CD4-positive, alpha-beta T cell (primary cell): Measurements from ENCODE around the gene ATN1. TPM values are rescaled to one million over a fixed set of nuclear protein-coding genes. Genes with fewer than 3 reads are reported as not detected.
A peak's percentile ranks its signal among the peaks of the same experiment; 100 is the strongest.

Experiments used
- ATAC-seq: fragments of 200-7000 bp; cut with Tn5 transposase; one replicate; pipeline ENCODE4 v1.10.0; 2022; ENCODE audit warnings: mild to moderate bottlenecking; ENCODE audit not compliant: poor library complexity
- CTCF ChIA-PET: fragments of 350-600 bp; sonication (Branson Sonifier 250); formaldehyde crosslinking; loops from one replicate; lab custom pipeline; 2021; ENCODE audit warnings: antibody characterized with exemption, inconsistent platforms; lab: Charles Lee
- POLR2A ChIA-PET: fragments of 350-600 bp; sonication (Branson Sonifier 250); formaldehyde crosslinking; loops from one replicate; lab custom pipeline; 2021; ENCODE audit warnings: antibody characterized with exemption, inconsistent platforms; lab: Charles Lee
- DNase-seq, 14 experiments: peaks; one replicate each; pipeline ENCODE4 v3.0.0-alpha.2; 2013 to 2020; ENCODE audit warnings: mixed read lengths in 2 of 14
- H3K27ac ChIP-seq, 2 donors: one replicate each; pipeline versions ENCODE4 v1.5.1 to v1.7.0; 2013; ENCODE audit warnings: low read length in 2 of 2, low read depth in 1 of 2, mild to moderate bottlenecking in 1 of 2
- H3K27me3 ChIP-seq, 2 experiments: 1 replicate in 1 of 2; 2 replicates in 1 of 2; pipeline versions ENCODE4 v1.6.1 to v1.7.0; 2013; ENCODE audit warnings: low read length in 2 of 2, control low read depth in 1 of 2, mild to moderate bottlenecking in 1 of 2, moderate library complexity in 1 of 2; ENCODE audit not compliant: insufficient read depth in 2 of 2, control insufficient read depth in 1 of 2
- H3K36me3 ChIP-seq: one replicate; pipeline ENCODE4 v1.6.1; 2013; ENCODE audit warnings: low read length, control low read depth; ENCODE audit not compliant: insufficient read depth
- H3K4me1 ChIP-seq: one replicate; pipeline ENCODE4 v1.6.1; 2013; ENCODE audit warnings: low read length, control low read depth; ENCODE audit not compliant: insufficient read depth
- H3K4me3 ChIP-seq: one replicate; pipeline ENCODE4 v1.5.1; 2013; ENCODE audit warnings: mild to moderate bottlenecking, low read length, moderate library complexity
- H3K9me3 ChIP-seq, 2 experiments: 1 replicate in 1 of 2; 2 replicates in 1 of 2; pipeline versions ENCODE4 v1.6.1 to v1.7.0; 2013; ENCODE audit warnings: low read length in 2 of 2, mild to moderate bottlenecking in 2 of 2, control low read depth in 1 of 2, moderate library complexity in 1 of 2; ENCODE audit not compliant: control insufficient read depth in 1 of 2, insufficient read depth in 1 of 2
- H3K27ac Mint-ChIP-seq: one replicate; pipeline ENCODE4 v1.8.0; 2020; ENCODE audit warnings: mixed read lengths
- H3K27me3 Mint-ChIP-seq: one replicate; pipeline ENCODE4 v1.8.0; 2021; ENCODE audit warnings: mixed read lengths
- H3K36me3 Mint-ChIP-seq: one replicate; pipeline ENCODE4 v1.8.0; 2021; ENCODE audit warnings: low read depth, mixed read lengths
- H3K4me1 Mint-ChIP-seq: one replicate; pipeline ENCODE4 v1.8.0; 2021; ENCODE audit warnings: low read depth, mixed read lengths
- H3K4me3 Mint-ChIP-seq: one replicate; pipeline ENCODE4 v1.8.0; 2020; ENCODE audit warnings: mild to moderate bottlenecking, mixed read lengths
- H3K9me3 Mint-ChIP-seq: one replicate; pipeline ENCODE4 v1.8.0; 2020; ENCODE audit warnings: mixed read lengths
- intact Hi-C, 2 experiments: fragments of 100-400 bp; cut with DNase I in 1 of 2; cut with micrococcal nuclease in 1 of 2; formaldehyde crosslinking; loops; one replicate each; pipeline versions ENCODE4 v1.15.1 to v1.9.0; 2023 to 2025; cut with DNase I, micrococcal nuclease
- total RNA-seq, 174 experiments: library from RNA in 2 of 174; stranded (reverse) in 2 of 174; gene quantifications; one replicate each; pipeline ENCODE4 v1.2.3 and lab custom pipeline; 2021 to 2026
- TF ChIP-seq, protein P1 (sequence below): fragments of 200-600 bp; IDR thresholded peaks from one replicate; pipeline ENCODE4 v1.8.0; 2022; ENCODE audit warnings: antibody characterized with exemption, mild to moderate bottlenecking

The ATN1 gene
- total RNA-seq, 2 experiments from 2014 or later = 28.7 to 29.6 TPM

- intact Hi-C loops = loop anchor here in 1 of 2 experiments (10.0 kb wide), 1 partner anchor 295 kb away; no protein-coding TSS in a partner anchor
- Histone ChIP-seq H3K36me3 (no peaks in the 10 kb centered on the region), H3K27ac (no peak overlapping the region), H3K27me3 (no peaks in the 10 kb centered on the region), H3K4me3 (no peak overlapping the region), H3K9me3 (no peaks in the 10 kb centered on the region), H3K4me1 (peaks cover 12% of the 10 kb centered on the region)
- POLR2A ChIA-PET = interaction anchor here (1.2 to 1.5 kb wide), 2 partner anchors 27 to 44 kb away, joined by 3 to 4 read pairs; partner anchors contain the start of genes C12orf57 and RNU7-1
- H3K27ac Mint-ChIP-seq = no peak overlapping the region
- no peaks in the 10 kb centered on the region for H3K36me3 Mint-ChIP-seq
- DNase-seq = peak in 3 of 14 experiments; percentile 29 to 50 (median 48)
- CTCF ChIA-PET = interaction anchor here (1.3 to 2.2 kb wide), 2 partner anchors 9 to 27 kb away, joined by 5 to 12 read pairs; partner anchors contain the start of gene SPSB2
- H3K4me1 Mint-ChIP-seq = no peaks in the 10 kb centered on the region
- TF ChIP-seq, protein P1, sequence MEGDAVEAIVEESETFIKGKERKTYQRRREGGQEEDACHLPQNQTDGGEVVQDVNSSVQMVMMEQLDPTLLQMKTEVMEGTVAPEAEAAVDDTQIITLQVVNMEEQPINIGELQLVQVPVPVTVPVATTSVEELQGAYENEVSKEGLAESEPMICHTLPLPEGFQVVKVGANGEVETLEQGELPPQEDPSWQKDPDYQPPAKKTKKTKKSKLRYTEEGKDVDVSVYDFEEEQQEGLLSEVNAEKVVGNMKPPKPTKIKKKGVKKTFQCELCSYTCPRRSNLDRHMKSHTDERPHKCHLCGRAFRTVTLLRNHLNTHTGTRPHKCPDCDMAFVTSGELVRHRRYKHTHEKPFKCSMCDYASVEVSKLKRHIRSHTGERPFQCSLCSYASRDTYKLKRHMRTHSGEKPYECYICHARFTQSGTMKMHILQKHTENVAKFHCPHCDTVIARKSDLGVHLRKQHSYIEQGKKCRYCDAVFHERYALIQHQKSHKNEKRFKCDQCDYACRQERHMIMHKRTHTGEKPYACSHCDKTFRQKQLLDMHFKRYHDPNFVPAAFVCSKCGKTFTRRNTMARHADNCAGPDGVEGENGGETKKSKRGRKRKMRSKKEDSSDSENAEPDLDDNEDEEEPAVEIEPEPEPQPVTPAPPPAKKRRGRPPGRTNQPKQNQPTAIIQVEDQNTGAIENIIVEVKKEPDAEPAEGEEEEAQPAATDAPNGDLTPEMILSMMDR = no peak
- H3K27me3 Mint-ChIP-seq = no peaks in the 10 kb centered on the region
- H3K9me3 Mint-ChIP-seq = no peaks in the 10 kb centered on the region
- ATAC-seq = no peak
- no peak overlapping the region for H3K4me3 Mint-ChIP-seq
These were observed 27.8 kb upstream of the ATN1 start for GRCh38 chr12:6899837-6900519.

DNA sequence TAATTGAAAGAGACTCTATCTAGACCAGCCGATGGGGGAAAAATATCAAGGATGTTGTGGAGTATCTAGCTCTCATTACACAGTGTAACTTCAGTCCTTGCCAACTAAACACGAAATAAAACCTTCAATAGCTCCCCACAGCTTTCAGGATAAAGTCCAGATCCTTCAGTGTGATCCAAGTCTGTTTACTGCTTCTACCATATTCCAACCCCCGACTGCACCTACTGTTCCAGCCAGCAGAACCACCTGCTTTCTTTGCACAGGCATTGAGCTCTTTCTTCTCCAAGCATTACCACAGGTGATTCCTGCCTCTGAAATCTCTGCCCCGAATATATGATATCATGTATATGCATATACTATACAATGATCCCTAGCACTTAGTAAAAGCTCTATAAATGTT lies 25.3 kb upstream of the ATN1 start:
- POLR2A ChIA-PET = interaction anchor here (1.1 kb wide), 1 partner anchor 12 kb away, joined by 3 read pairs; no protein-coding TSS in a partner anchor
- intact Hi-C loops = loop anchor here in 1 of 2 experiments (10.0 kb wide), 1 partner anchor 292 kb away; no protein-coding TSS in a partner anchor

DNA sequence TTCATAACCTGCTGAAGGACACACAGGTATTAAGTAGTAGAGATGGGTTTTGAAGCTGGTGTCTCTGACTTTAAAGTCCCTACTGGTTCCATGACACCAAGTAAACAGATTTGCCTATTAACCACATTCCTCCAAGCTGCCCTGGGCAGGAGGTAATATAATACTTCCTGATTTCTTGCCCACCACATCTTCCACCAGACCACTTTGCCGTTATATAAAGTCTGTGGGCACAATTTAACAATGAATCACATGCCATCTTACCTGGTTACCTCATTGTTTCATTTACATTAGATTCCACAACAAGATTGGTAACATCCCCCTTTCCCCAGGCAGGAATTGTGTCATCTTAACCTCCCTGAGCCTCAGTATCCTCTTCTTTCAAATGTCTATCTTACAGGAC lies 24.0 kb upstream of the ATN1 start:
- H3K36me3 Mint-ChIP-seq = peaks cover 4% of the 10 kb centered on the region
- DNase-seq (no peak), ATAC-seq (no peak)
- no peaks in the 10 kb centered on the region for H3K9me3 ChIP-seq
- H3K27ac ChIP-seq = peak overlapping the region in 1 of 2 donors; percentile 70
- peaks cover 21% of the 10 kb centered on the region for H3K4me1 ChIP-seq
- no peaks in the 10 kb centered on the region for H3K27me3 ChIP-seq
- H3K27ac Mint-ChIP-seq = no peak overlapping the region
- H3K4me3 Mint-ChIP-seq = peak overlapping the region; percentile 22
- H3K4me3 ChIP-seq = no peak overlapping the region
- intact Hi-C loops = loop anchor here (1.0 to 10.0 kb wide), 4 partner anchors 12 to 291 kb away; partner anchors contain the start of gene SPSB2 (in 1 of the 2)
- ChIA-PET CTCF (interaction anchor here (1.9 to 5.6 kb wide), 6 partner anchors 13 to 58 kb away, joined by 6 to 43 read pairs (median 12); partner anchors contain the start of gene SPSB2), POLR2A (interaction anchor here (1.1 to 3.0 kb wide), 4 partner anchors 10 to 40 kb away, joined by 3 to 14 read pairs (median 13); partner anchors contain the start of genes C12orf57, RNU7-1 and SPSB2)
- H3K9me3 Mint-ChIP-seq = no peaks in the 10 kb centered on the region
- no peaks in the 10 kb centered on the region for H3K36me3 ChIP-seq
- H3K27me3 Mint-ChIP-seq = no peaks in the 10 kb centered on the region
- no peaks in the 10 kb centered on the region for H3K4me1 Mint-ChIP-seq
- TF ChIP-seq, protein P1 = no peak

More for the DNA sequence above, 25.3 kb upstream of the ATN1 start:
- no peaks in the 10 kb centered on the region for H3K27me3 Mint-ChIP-seq
- H3K4me1 Mint-ChIP-seq = no peaks in the 10 kb centered on the region
- CTCF ChIA-PET = interaction anchor here (1.5 to 2.6 kb wide), 2 partner anchors 11 to 35 kb away, joined by 4 to 15 read pairs; no protein-coding TSS in a partner anchor
- no peaks in the 10 kb centered on the region for H3K27me3 ChIP-seq
- no peak overlapping the region for H3K27ac Mint-ChIP-seq
- no peak overlapping the region for H3K4me3 ChIP-seq
- no peak overlapping the region for H3K4me3 Mint-ChIP-seq
- ATAC-seq (no peak), DNase-seq (no peak)
- H3K27ac ChIP-seq = no peak overlapping the region
- TF ChIP-seq, protein P1 = no peak
- no peaks in the 10 kb centered on the region for H3K36me3 ChIP-seq
- peaks cover 21% of the 10 kb centered on the region for H3K4me1 ChIP-seq
- no peaks in the 10 kb centered on the region for H3K9me3 Mint-ChIP-seq
- H3K9me3 ChIP-seq = no peaks in the 10 kb centered on the region
- no peaks in the 10 kb centered on the region for H3K36me3 Mint-ChIP-seq
